ENCODE data around the gene SOX15. TPM values are rescaled to one million over a fixed set of nuclear protein-coding genes. Genes with fewer than 3 reads are reported as not detected.

Gene SOX15
- total and polyA plus RNA-seq, 10 of the 15 experiments (the other 5 are each of a cell fraction or from before 2014, with no cell fraction given): 0.06 to 0.53 (median 0.16) TPM; not detected in 2

DNA sequence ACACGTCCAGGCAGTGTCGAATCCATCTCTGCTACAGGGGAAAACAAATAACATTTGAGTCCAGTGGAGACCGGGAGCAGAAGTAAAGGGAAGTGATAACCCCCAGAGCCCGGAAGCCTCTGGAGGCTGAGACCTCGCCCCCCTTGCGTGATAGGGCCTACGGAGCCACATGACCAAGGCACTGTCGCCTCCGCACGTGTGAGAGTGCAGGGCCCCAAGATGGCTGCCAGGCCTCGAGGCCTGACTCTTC lies 17.6 kb downstream of the SOX15 start (continued):
- TF ChIP-seq ESRRA (IDR thresholded peaks at IDR 0.05; ENCODE audit: low read length): no peak
- no peak for TF ChIP-seq CBX5 (IDR thresholded peaks at IDR 0.05; ENCODE audit: low read depth)
- TF ChIP-seq, protein P1, sequence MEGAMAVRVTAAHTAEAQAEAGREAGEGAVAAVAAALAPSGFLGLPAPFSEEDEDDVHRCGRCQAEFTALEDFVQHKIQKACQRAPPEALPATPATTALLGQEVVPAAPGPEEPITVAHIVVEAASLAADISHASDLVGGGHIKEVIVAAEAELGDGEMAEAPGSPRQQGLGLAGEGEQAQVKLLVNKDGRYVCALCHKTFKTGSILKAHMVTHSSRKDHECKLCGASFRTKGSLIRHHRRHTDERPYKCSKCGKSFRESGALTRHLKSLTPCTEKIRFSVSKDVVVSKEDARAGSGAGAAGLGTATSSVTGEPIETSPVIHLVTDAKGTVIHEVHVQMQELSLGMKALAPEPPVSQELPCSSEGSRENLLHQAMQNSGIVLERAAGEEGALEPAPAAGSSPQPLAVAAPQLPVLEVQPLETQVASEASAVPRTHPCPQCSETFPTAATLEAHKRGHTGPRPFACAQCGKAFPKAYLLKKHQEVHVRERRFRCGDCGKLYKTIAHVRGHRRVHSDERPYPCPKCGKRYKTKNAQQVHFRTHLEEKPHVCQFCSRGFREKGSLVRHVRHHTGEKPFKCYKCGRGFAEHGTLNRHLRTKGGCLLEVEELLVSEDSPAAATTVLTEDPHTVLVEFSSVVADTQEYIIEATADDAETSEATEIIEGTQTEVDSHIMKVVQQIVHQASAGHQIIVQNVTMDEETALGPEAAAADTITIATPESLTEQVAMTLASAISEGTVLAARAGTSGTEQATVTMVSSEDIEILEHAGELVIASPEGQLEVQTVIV (IDR thresholded peaks at IDR 0.05; ENCODE audit: borderline replicate concordance, partially characterized antibody): peak; percentile 93
- TF ChIP-seq, protein P2, sequence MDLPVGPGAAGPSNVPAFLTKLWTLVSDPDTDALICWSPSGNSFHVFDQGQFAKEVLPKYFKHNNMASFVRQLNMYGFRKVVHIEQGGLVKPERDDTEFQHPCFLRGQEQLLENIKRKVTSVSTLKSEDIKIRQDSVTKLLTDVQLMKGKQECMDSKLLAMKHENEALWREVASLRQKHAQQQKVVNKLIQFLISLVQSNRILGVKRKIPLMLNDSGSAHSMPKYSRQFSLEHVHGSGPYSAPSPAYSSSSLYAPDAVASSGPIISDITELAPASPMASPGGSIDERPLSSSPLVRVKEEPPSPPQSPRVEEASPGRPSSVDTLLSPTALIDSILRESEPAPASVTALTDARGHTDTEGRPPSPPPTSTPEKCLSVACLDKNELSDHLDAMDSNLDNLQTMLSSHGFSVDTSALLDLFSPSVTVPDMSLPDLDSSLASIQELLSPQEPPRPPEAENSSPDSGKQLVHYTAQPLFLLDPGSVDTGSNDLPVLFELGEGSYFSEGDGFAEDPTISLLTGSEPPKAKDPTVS (IDR thresholded peaks at IDR 0.05; ENCODE audit: low read depth, low read length): no peak
- TF ChIP-seq CHD4 (IDR thresholded peaks at IDR 0.05): no peak
- TF ChIP-seq RB1 (IDR thresholded peaks at IDR 0.05; ENCODE audit: borderline replicate concordance): no peak
- no peak for TF ChIP-seq ATF7 (IDR thresholded peaks at IDR 0.05; ENCODE audit: low read depth)
- TF ChIP-seq, protein P3, sequence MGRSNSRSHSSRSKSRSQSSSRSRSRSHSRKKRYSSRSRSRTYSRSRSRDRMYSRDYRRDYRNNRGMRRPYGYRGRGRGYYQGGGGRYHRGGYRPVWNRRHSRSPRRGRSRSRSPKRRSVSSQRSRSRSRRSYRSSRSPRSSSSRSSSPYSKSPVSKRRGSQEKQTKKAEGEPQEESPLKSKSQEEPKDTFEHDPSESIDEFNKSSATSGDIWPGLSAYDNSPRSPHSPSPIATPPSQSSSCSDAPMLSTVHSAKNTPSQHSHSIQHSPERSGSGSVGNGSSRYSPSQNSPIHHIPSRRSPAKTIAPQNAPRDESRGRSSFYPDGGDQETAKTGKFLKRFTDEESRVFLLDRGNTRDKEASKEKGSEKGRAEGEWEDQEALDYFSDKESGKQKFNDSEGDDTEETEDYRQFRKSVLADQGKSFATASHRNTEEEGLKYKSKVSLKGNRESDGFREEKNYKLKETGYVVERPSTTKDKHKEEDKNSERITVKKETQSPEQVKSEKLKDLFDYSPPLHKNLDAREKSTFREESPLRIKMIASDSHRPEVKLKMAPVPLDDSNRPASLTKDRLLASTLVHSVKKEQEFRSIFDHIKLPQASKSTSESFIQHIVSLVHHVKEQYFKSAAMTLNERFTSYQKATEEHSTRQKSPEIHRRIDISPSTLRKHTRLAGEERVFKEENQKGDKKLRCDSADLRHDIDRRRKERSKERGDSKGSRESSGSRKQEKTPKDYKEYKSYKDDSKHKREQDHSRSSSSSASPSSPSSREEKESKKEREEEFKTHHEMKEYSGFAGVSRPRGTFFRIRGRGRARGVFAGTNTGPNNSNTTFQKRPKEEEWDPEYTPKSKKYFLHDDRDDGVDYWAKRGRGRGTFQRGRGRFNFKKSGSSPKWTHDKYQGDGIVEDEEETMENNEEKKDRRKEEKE (IDR thresholded peaks at IDR 0.05): no peak
- no peak for TF ChIP-seq NRF1 (conservative IDR thresholded peaks at IDR 0.05; ENCODE audit: low read depth, low read length)
- peak; percentile 95 for TF ChIP-seq MYC (IDR thresholded peaks at IDR 0.05; ENCODE audit: insufficient read depth, insufficient read length, insufficient replicate concordance, low read length, severe bottlenecking)
- TF ChIP-seq ZNF384 (IDR thresholded peaks at IDR 0.05; ENCODE audit: borderline replicate concordance, low read depth, low read length): no peak
- TF ChIP-seq RFX5 (IDR thresholded peaks at IDR 0.05; ENCODE audit: low read depth, low read length): no peak
- TF ChIP-seq, protein P4, sequence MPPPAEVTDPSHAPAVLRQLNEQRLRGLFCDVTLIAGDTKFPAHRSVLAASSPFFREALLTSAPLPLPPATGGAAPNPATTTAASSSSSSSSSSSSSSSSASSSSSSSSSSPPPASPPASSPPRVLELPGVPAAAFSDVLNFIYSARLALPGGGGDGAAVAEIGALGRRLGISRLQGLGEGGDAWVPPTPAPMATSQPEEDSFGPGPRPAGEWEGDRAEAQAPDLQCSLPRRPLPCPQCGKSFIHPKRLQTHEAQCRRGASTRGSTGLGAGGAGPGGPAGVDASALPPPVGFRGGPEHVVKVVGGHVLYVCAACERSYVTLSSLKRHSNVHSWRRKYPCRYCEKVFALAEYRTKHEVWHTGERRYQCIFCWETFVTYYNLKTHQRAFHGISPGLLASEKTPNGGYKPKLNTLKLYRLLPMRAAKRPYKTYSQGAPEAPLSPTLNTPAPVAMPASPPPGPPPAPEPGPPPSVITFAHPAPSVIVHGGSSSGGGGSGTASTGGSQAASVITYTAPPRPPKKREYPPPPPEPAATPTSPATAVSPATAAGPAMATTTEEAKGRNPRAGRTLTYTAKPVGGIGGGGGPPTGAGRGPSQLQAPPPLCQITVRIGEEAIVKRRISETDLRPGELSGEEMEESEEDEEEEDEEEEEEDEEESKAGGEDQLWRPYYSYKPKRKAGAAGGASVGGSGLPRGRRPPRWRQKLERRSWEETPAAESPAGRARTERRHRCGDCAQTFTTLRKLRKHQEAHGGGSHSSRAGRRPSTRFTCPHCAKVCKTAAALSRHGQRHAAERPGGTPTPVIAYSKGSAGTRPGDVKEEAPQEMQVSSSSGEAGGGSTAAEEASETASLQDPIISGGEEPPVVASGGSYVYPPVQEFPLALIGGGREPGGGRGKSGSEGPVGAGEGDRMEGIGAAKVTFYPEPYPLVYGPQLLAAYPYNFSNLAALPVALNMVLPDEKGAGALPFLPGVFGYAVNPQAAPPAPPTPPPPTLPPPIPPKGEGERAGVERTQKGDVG (CRISPR knock-in tag; IDR thresholded peaks at IDR 0.05): no peak
- TF ChIP-seq EGR1 (IDR thresholded peaks at IDR 0.05; ENCODE audit: borderline replicate concordance in 1 of 2, low read depth in 2 of 2, low read length in 2 of 2): 0 out of 3 replicates have a peak, but pooled peaks of 1 of the 2 experiments have one; percentile 60
- TF ChIP-seq HCFC1 (IDR thresholded peaks at IDR 0.05; ENCODE audit: low read length): no peak; the same call in none of the 2 replicates
- TF ChIP-seq, protein P5, sequence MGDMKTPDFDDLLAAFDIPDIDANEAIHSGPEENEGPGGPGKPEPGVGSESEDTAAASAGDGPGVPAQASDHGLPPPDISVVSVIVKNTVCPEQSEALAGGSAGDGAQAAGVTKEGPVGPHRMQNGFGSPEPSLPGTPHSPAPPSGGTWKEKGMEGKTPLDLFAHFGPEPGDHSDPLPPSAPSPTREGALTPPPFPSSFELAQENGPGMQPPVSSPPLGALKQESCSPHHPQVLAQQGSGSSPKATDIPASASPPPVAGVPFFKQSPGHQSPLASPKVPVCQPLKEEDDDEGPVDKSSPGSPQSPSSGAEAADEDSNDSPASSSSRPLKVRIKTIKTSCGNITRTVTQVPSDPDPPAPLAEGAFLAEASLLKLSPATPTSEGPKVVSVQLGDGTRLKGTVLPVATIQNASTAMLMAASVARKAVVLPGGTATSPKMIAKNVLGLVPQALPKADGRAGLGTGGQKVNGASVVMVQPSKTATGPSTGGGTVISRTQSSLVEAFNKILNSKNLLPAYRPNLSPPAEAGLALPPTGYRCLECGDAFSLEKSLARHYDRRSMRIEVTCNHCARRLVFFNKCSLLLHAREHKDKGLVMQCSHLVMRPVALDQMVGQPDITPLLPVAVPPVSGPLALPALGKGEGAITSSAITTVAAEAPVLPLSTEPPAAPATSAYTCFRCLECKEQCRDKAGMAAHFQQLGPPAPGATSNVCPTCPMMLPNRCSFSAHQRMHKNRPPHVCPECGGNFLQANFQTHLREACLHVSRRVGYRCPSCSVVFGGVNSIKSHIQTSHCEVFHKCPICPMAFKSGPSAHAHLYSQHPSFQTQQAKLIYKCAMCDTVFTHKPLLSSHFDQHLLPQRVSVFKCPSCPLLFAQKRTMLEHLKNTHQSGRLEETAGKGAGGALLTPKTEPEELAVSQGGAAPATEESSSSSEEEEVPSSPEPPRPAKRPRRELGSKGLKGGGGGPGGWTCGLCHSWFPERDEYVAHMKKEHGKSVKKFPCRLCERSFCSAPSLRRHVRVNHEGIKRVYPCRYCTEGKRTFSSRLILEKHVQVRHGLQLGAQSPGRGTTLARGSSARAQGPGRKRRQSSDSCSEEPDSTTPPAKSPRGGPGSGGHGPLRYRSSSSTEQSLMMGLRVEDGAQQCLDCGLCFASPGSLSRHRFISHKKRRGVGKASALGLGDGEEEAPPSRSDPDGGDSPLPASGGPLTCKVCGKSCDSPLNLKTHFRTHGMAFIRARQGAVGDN (IDR thresholded peaks at IDR 0.05): no peak; the same call in 1 of the 2 replicates
